IMR-90 (cell line): ENCODE results near the gene BNIP5.

Experiments used
- BHLHE40 ChIP-seq: fragments of 150-350 bp; IDR thresholded peaks from 2 replicates; pipeline ENCODE4 v1.6.1; 2016; ENCODE audit warnings: mild to moderate bottlenecking, low read depth, low read length
- CEBPB ChIP-seq: IDR thresholded peaks from 2 replicates; pipeline ENCODE4 v1.6.1; 2012; ENCODE audit warnings: low read depth, low read length, improper control_type of control experiment
- CHD1 ChIP-seq: IDR thresholded peaks from 2 replicates; pipeline ENCODE4 v1.6.1; 2012; ENCODE audit warnings: low read depth, low read length, improper control_type of control experiment
- MAFK ChIP-seq: IDR thresholded peaks from 2 replicates; pipeline ENCODE4 v1.6.1; 2012; ENCODE audit warnings: low read depth, low read length, improper control_type of control experiment
- MXI1 ChIP-seq: IDR thresholded peaks from 2 replicates; pipeline ENCODE4 v1.6.1; 2012; ENCODE audit warnings: low read depth, mild to moderate bottlenecking, low read length, moderate library complexity, borderline replicate concordance
- NFE2L2 ChIP-seq: fragments of 150-350 bp; IDR thresholded peaks from 2 replicates; pipeline ENCODE4 v1.6.1; 2016; ENCODE audit warnings: low read depth, mild to moderate bottlenecking, low read length
- POLR2A ChIP-seq: IDR thresholded peaks from 2 replicates; pipeline ENCODE4 v1.6.1; 2012; ENCODE audit warnings: mild to moderate bottlenecking, low read depth, low read length
- RAD21 ChIP-seq: IDR thresholded peaks from 2 replicates; pipeline ENCODE4 v1.6.1; 2012; ENCODE audit warnings: low read length, improper control_type of control experiment
- RCOR1 ChIP-seq: IDR thresholded peaks from 2 replicates; pipeline ENCODE4 v1.6.1; 2012; ENCODE audit warnings: mild to moderate bottlenecking, low read length, improper control_type of control experiment; ENCODE audit not compliant: insufficient replicate concordance
- RFX5 ChIP-seq: IDR thresholded peaks from 2 replicates; pipeline ENCODE4 v1.8.0; 2012; ENCODE audit warnings: low read depth, mild to moderate bottlenecking, low read length, moderate library complexity
- SMC3 ChIP-seq: fragments of 150-350 bp; IDR thresholded peaks from 2 replicates; pipeline ENCODE4 v1.6.1; 2016; ENCODE audit warnings: low read depth, mild to moderate bottlenecking, antibody characterized with exemption, low read length, moderate library complexity
- USF2 ChIP-seq: fragments of 150-350 bp; IDR thresholded peaks from 2 replicates; pipeline ENCODE4 v1.6.1; 2017; ENCODE audit warnings: mild to moderate bottlenecking, antibody characterized with exemption, low read length, low read depth
- TF ChIP-seq, protein P1 (sequence below): conservative IDR thresholded peaks from 2 replicates; pipeline ENCODE4 v1.5.1; 2012; ENCODE audit warnings: mild to moderate bottlenecking, low read depth, low read length, improper control_type of control experiment

GRCh38 chr6:36273067-36273466 lies 63.6 kb downstream of the BNIP5 start:
- TF ChIP-seq, protein P1, sequence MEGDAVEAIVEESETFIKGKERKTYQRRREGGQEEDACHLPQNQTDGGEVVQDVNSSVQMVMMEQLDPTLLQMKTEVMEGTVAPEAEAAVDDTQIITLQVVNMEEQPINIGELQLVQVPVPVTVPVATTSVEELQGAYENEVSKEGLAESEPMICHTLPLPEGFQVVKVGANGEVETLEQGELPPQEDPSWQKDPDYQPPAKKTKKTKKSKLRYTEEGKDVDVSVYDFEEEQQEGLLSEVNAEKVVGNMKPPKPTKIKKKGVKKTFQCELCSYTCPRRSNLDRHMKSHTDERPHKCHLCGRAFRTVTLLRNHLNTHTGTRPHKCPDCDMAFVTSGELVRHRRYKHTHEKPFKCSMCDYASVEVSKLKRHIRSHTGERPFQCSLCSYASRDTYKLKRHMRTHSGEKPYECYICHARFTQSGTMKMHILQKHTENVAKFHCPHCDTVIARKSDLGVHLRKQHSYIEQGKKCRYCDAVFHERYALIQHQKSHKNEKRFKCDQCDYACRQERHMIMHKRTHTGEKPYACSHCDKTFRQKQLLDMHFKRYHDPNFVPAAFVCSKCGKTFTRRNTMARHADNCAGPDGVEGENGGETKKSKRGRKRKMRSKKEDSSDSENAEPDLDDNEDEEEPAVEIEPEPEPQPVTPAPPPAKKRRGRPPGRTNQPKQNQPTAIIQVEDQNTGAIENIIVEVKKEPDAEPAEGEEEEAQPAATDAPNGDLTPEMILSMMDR = no peak
- TF ChIP-seq USF2 (no peak), SMC3 (no peak), RAD21 (no peak), POLR2A (no peak), CEBPB (no peak), RFX5 (no peak), MAFK (no peak), RCOR1 (no peak), CHD1 (no peak), MXI1 (no peak), BHLHE40 (no peak), NFE2L2 (no peak)
